Loucy (cell line): Measurements from ENCODE around the gene CAPZA1.

Experiments
- CTCF ChIP-seq: fragments of 200-600 bp; sonication (generic); conservative IDR thresholded peaks from 2 replicates; pipeline ENCODE4 v1.5.1; 2014; ENCODE audit warnings: mild to moderate bottlenecking, antibody characterized with exemption, low read length
- EZH2phosphoT487 ChIP-seq: fragments of 200-600 bp; IDR thresholded peaks from 2 replicates; pipeline ENCODE4 v1.6.1; 2018; ENCODE audit warnings: antibody characterized with exemption, mild to moderate bottlenecking, moderate library complexity, borderline replicate concordance

- TF ChIP-seq CTCF (no peak), EZH2phosphoT487 (no peak)
These were observed 92.0 kb downstream of the CAPZA1 start for GRCh38 chr1:112711670-112712069.
